Body of pancreas (tissue), 4 donors: Measurements from ENCODE around the gene GPER1.

Source experiments
- CTCF ChIP-seq, 7 experiments: fragments of 450-650 bp in 4 of 7; fragments of 200-600 bp in 3 of 7; sonication (generic) in 3 of 7; IDR thresholded peaks; one replicate each; pipeline ENCODE4 v1.5.1; 2016 to 2019; ENCODE audit warnings: antibody characterized with exemption in 7 of 7
- POLR2A ChIP-seq, 3 donors: fragments of 450-650 bp; IDR thresholded peaks; one replicate each; pipeline ENCODE4 v1.6.1; 2016; ENCODE audit warnings: antibody characterized with exemption in 3 of 3, mild to moderate bottlenecking in 2 of 3

- TF ChIP-seq CTCF (IDR thresholded peaks at IDR 0.05) = no peak
- TF ChIP-seq POLR2A (IDR thresholded peaks at IDR 0.05) = no peak
These were observed 10.6 kb downstream of the GPER1 start for GRCh38 chr7:1098243-1099153.
